Erythroblast (primary cell): ENCODE results near the gene CEP85.

ENCODE experiments used
- GATA1 ChIP-seq: IDR thresholded peaks from 2 replicates; pipeline ENCODE4 v1.6.1; 2011; ENCODE audit warnings: low read depth, mild to moderate bottlenecking, control low read depth, low read length, moderate library complexity
- POLR2A ChIP-seq: IDR thresholded peaks from 2 replicates; pipeline ENCODE4 v1.6.1; 2011; ENCODE audit warnings: mild to moderate bottlenecking, low read length

- TF ChIP-seq POLR2A (no peak), GATA1 (no peak)
Measured at GRCh38 chr1:26234644-26235370, 807 bp downstream of the CEP85 start.
